ENCODE measurements around the gene RMI1. TPM values are rescaled to one million over a fixed set of nuclear protein-coding genes. Genes with fewer than 3 reads are reported as not detected.

RMI1 gene
- total and polyA plus RNA-seq, 10 of the 15 experiments (the other 5 are each of a cell fraction or from before 2014, with no cell fraction given): 3.6 to 34.1 (median 16.1) TPM

GRCh38 chr9:83996126-83996525 is 15.5 kb downstream of the RMI1 start:
- H3K9me3 ChIP-seq (replicated peaks; ENCODE audit: control insufficient read depth, insufficient read depth, low read length): no peaks in the 10 kb centered on the region
- H3K36me3 ChIP-seq (ENCODE audit: control insufficient read depth in 2 of 2, insufficient read depth in 2 of 2, low read length in 1 of 2): peaks cover 0 to 3% of the 10 kb centered on the region in 2 experiments; a peak in 2 of 4 replicates
- H3K27me3 ChIP-seq (replicated peaks in 1 of 2; ENCODE audit: control insufficient read depth in 2 of 2, insufficient read depth in 2 of 2, low read length in 1 of 2): no peaks in the 10 kb centered on the region
- ChIA-PET SMC1A (ENCODE audit: uncharacterized antibody, unreplicated experiment) (interaction anchor here (1.0 to 1.5 kb wide), 3 partner anchors 11 to 19 kb away, joined by 3 read pairs; no protein-coding TSS in a partner anchor), RAD21 (ENCODE audit: unreplicated experiment) (no interaction called here), POLR2A (interaction anchor here (0.6 to 0.7 kb wide), 2 partner anchors 16 to 18 kb away, joined by 3 to 4 read pairs; partner anchors contain the start of genes HNRNPK and RMI1), CTCF (interaction anchor here (1.0 kb wide), 1 partner anchor 177 kb away, joined by 3 read pairs; no protein-coding TSS in a partner anchor)
- no peak overlapping the region for H2AFZ ChIP-seq (ENCODE audit: control insufficient read depth, low read depth, low read length)
- no peak for ATAC-seq
- H3K9ac ChIP-seq (ENCODE audit: control insufficient read depth, insufficient read depth, low read length): no peak overlapping the region
- no peak for TF ChIP-seq NR2F1 (conservative IDR thresholded peaks at IDR 0.05)
- TF ChIP-seq, protein P1, sequence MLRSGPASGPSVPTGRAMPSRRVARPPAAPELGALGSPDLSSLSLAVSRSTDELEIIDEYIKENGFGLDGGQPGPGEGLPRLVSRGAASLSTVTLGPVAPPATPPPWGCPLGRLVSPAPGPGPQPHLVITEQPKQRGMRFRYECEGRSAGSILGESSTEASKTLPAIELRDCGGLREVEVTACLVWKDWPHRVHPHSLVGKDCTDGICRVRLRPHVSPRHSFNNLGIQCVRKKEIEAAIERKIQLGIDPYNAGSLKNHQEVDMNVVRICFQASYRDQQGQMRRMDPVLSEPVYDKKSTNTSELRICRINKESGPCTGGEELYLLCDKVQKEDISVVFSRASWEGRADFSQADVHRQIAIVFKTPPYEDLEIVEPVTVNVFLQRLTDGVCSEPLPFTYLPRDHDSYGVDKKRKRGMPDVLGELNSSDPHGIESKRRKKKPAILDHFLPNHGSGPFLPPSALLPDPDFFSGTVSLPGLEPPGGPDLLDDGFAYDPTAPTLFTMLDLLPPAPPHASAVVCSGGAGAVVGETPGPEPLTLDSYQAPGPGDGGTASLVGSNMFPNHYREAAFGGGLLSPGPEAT (IDR thresholded peaks at IDR 0.05; ENCODE audit: low read depth): no peak
- no peak for TF ChIP-seq HDAC2 (IDR thresholded peaks at IDR 0.05)
- TF ChIP-seq CHD4 (IDR thresholded peaks at IDR 0.05): no peak
- TF ChIP-seq, protein P2, sequence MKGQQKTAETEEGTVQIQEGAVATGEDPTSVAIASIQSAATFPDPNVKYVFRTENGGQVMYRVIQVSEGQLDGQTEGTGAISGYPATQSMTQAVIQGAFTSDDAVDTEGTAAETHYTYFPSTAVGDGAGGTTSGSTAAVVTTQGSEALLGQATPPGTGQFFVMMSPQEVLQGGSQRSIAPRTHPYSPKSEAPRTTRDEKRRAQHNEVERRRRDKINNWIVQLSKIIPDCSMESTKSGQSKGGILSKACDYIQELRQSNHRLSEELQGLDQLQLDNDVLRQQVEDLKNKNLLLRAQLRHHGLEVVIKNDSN (IDR thresholded peaks at IDR 0.05; ENCODE audit: borderline replicate concordance, extremely low read length, insufficient read depth, low read depth, low read length): no peak
- no peak for TF ChIP-seq SPI1 (IDR thresholded peaks at IDR 0.05; ENCODE audit: borderline replicate concordance, insufficient read depth, low read depth, low read length)
- TF ChIP-seq NR2C2 (IDR thresholded peaks at IDR 0.05; ENCODE audit: borderline replicate concordance, control insufficient read depth, insufficient read length, low read depth): no peak
- TF ChIP-seq FOS (IDR thresholded peaks at IDR 0.05; ENCODE audit: borderline replicate concordance, extremely low read depth, insufficient read length): no peak
- no peak for TF ChIP-seq SRF (IDR thresholded peaks at IDR 0.05; ENCODE audit: low read depth in 2 of 2, low read length in 2 of 2)
- TF ChIP-seq TAF1 (IDR thresholded peaks at IDR 0.05; ENCODE audit: borderline replicate concordance, low read depth, low read length): no peak
- H3K79me2 ChIP-seq (ENCODE audit: control insufficient read depth, insufficient read depth, low read length): peaks cover 6% of the 10 kb centered on the region
- intact Hi-C loops (cut with micrococcal nuclease; ENCODE audit: unreplicated experiment) (no loop called here), in situ Hi-C loops (cut with MboI) (loop anchor here (25.0 kb wide), 1 partner anchor 766 kb away; no protein-coding TSS in a partner anchor)
- no TSS peak for BruUV-seq (replicated peaks)
- H3K4me3 ChIP-seq: no peak overlapping the region
- no peak for FAIRE-seq
- 72% methylated on average over 4 of the region's 4 CpGs for WGBS (ENCODE audit: insufficient coverage, insufficient replicate concordance, low lambda C conversion rate, missing lambda C conversion rate)
- no peak overlapping the region for H3K4me2 ChIP-seq (ENCODE audit: control insufficient read depth, insufficient read depth)
- no peaks in the 10 kb centered on the region for H3K4me1 ChIP-seq (ENCODE audit: control insufficient read depth, insufficient read depth, low read length)
- no peak for DNase-seq (ENCODE audit: low read depth, low spot score)
- H3K27ac ChIP-seq (ENCODE audit: control insufficient read depth, insufficient read depth): no peak overlapping the region
- H4K20me1 ChIP-seq (ENCODE audit: control insufficient read depth, insufficient read depth): no peaks in the 10 kb centered on the region
